Measurements from ENCODE around the gene FAM222B. TPM values are rescaled to one million over a fixed set of nuclear protein-coding genes. Genes with fewer than 3 reads are reported as not detected.

FAM222B gene
- total RNA-seq, 2 donors from 2014 or later, result 20.9 to 26.5 TPM

DNA sequence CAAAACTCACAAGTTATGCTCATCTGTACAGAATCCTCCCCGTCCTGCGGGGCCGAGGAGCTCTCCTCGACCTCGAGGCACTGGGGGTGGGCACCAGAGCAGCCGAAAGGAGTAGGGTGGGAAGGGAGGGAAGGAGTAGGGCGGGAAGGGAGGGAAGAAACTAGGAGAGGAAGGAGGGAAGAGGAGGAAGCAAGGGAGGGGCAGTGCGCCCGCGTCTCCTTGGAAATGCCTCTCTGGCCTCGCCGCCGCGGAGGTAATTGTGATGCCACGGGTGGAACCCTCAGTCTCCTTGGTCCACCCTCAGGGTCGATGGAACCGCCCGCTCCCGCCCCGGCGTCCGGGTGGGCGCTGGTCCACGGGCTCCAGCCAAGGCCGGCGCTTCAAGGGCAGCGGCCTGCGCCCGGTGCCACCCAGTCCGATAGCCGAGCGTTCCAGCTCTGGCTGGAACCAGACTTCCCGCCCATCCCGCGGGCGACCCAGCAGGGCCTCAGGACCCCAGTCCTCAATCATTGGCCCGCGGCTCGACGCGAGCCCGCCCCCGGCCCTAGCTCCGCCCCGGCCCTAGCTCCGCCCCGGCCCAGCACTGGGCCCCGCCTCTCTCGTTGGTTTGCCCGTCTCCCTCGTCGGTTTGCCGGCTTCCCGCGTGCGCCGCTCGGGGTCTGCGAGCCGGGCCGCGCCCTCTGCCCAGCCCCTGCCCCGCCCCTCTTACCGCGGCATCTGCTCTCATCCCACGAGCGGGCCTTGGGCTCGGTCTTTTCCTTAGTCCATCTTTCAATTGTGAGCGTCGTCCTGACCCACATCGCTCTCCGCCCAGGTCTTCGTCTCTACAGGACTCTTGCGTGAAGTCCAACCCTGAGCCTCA lies 131.5 kb downstream of the FAM222B start:
- Mint-ChIP-seq H3K4me1 (ENCODE audit: low read depth) (peaks cover 23% of the 10 kb centered on the region), H3K4me3 (peak overlapping the region; percentile 94 to 96), H3K27me3 (ENCODE audit: low read depth) (no peaks in the 10 kb centered on the region), H3K9me3 (no peaks in the 10 kb centered on the region), H3K27ac (peak overlapping the region; percentile 91), H3K36me3 (ENCODE audit: insufficient read depth in 2 of 2) (peaks cover 2% of the 10 kb centered on the region in 2 donors)
- DNase-seq (peak; percentile 93 to 96), ATAC-seq (replicated peaks in 1 of 2) (peak; percentile 91)

DNA sequence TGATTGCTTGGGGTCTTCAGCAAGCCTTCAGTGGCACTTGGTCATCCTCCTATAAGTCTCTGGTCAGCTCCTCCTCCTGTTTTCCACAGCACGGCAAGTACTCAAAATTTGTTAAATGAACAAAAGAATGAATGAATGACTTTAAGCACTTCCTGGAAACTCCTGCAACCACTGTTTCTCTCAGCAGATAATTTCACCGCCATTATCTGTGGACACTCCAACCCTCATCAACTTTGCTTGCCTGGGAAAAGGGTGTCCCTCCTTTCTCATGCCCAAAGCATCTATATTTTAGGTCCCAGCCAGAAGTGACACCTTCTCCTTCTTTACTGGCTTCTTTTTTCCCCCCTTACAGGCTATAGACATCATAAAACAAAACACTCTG lies 135.3 kb downstream of the FAM222B start:
- no peak overlapping the region for H3K4me3 Mint-ChIP-seq
- ATAC-seq (replicated peaks in 1 of 2), result no peak
- H3K36me3 Mint-ChIP-seq (ENCODE audit: insufficient read depth in 2 of 2), result peaks cover 4 to 16% of the 10 kb centered on the region in 2 donors
- no peaks in the 10 kb centered on the region for H3K9me3 Mint-ChIP-seq
- no peaks in the 10 kb centered on the region for H3K27me3 Mint-ChIP-seq (ENCODE audit: low read depth)
- peaks cover 16% of the 10 kb centered on the region for H3K4me1 Mint-ChIP-seq (ENCODE audit: low read depth)
- no peak overlapping the region for H3K27ac Mint-ChIP-seq
- no peak for DNase-seq

DNA sequence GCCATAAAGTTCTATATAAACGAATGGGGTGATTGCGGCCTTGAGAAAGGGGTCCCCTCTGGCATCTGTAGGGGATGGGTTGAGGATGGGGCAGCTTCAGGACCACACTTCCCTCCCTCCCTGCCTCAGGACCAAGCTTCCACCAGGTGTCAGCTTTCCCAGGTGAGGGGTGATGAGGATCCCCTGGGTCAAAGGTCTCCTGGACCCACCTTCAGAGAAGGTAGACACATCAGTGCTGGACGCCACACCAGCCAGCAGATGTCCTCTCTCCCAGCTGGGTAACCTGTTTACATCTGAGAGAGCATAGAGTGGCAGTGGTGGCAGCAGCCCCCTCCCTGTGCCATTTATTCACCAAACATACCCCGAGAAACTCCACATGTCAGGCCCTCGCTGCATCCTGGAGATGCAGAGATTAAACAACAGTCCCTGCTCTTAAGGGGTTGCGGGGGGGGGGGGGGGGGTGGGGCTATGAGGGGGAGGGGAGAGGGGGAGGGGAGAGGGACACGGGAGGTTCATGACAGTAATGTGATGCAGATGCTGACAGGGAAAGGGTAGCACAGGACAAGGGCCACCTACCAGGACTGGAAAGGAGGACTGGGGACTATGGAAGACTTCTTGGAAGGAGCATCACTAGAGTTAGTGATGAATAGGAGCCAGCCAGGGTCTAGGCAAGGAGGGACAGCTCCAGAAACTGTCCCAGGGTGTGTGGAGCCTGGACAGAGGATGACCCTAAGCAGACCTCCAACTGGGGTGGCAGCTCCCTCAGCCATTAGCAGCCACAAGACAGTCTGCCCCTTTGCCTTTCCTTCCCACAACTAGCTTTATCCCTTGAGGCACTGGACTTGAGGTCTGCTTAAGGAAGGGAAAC lies 135.9 kb downstream of the FAM222B start:
- DNase-seq, result no peak
- H3K9me3 Mint-ChIP-seq, result no peaks in the 10 kb centered on the region
- H3K36me3 Mint-ChIP-seq (ENCODE audit: insufficient read depth in 2 of 2), result peaks cover 4 to 19% of the 10 kb centered on the region in 2 donors
- ATAC-seq (replicated peaks in 1 of 2), result no peak
- H3K4me1 Mint-ChIP-seq (ENCODE audit: low read depth), result peaks cover 10% of the 10 kb centered on the region
- no peaks in the 10 kb centered on the region for H3K27me3 Mint-ChIP-seq (ENCODE audit: low read depth)
- H3K4me3 Mint-ChIP-seq, result no peak overlapping the region
- no peak overlapping the region for H3K27ac Mint-ChIP-seq

Other genes starting within 250 kb of the FAM222B start
- gene SPAG5, start 243.8 kb downstream of the FAM222B start, total RNA-seq, result 100 to 1,000 TPM; 134 to 141 TPM
- 10 to 100 TPM; 25.1 to 33.4 TPM for gene RSKR, start 228.6 kb downstream of the FAM222B start, total RNA-seq
- gene BLTP2, start 197.6 kb downstream of the FAM222B start, total RNA-seq, result 100 to 1,000 TPM; 109 TPM
- 10 to 100 TPM; 43.9 to 48.2 TPM for gene SDF2, start 180.9 kb downstream of the FAM222B start, total RNA-seq
- gene SUPT6H, start 180.6 kb downstream of the FAM222B start, total RNA-seq, result 10 to 100 TPM; 85.1 to 97.8 TPM
- gene PROCA1, start 130.9 kb downstream of the FAM222B start, total RNA-seq, result 1 to 10 TPM; 8.0 to 9.6 TPM
- gene RAB34, start 124.9 kb downstream of the FAM222B start, total RNA-seq, result 10 to 100 TPM; 10.4 to 17.3 TPM
- 1,000 to 10,000 TPM; 2,006 to 2,174 TPM for gene RPL23A, start 122.8 kb downstream of the FAM222B start, total RNA-seq
- 1 to 10 TPM; 5.2 to 9.0 TPM for gene TLCD1, start 116.6 kb downstream of the FAM222B start, total RNA-seq
- gene NEK8, start 114.0 kb downstream of the FAM222B start, total RNA-seq, result 10 to 100 TPM in 1 of 2 donors, 1 to 10 TPM in 1; 6.9 to 10.9 TPM
- 100 to 1,000 TPM; 108 to 145 TPM for gene TRAF4, start 98.8 kb downstream of the FAM222B start, total RNA-seq
- gene ERAL1, start 12.2 kb upstream of the FAM222B start, total RNA-seq, result 10 to 100 TPM; 48.6 to 68.1 TPM
- gene FLOT2, start 54.9 kb upstream of the FAM222B start, total RNA-seq, result 100 to 1,000 TPM; 138 to 141 TPM
- 10 to 100 TPM; 21.3 to 25.3 TPM for gene DHRS13, start 60.3 kb upstream of the FAM222B start, total RNA-seq
- gene PHF12, start 108.7 kb upstream of the FAM222B start, total RNA-seq, result 10 to 100 TPM; 67.7 to 81.6 TPM
- gene SEZ6, start 163.2 kb upstream of the FAM222B start, total RNA-seq, result not detected
- 10 to 100 TPM in 1 of 2 donors, 1 to 10 TPM in 1; 9.4 to 13.7 TPM for gene PIPOX, start 200.4 kb upstream of the FAM222B start, total RNA-seq

All from activated T-cell treated with anti-CD3 and anti-CD28 coated beads, Interleukin-2, amount 50 U/mL, for 72 hours (primary cell).